PC-3 (cell line): Measurements from ENCODE around the gene PTH1R. TPM values are rescaled to one million over a fixed set of nuclear protein-coding genes. Genes with fewer than 3 reads are reported as not detected.

Experiments
- ATAC-seq: fragments of 200-7000 bp; cut with Tn5 transposase; 2 replicates; pipeline ENCODE4 v1.9.1; 2020; ENCODE audit warnings: mild to moderate bottlenecking, moderate library complexity
- BruUV-seq: library from RNA; stranded (reverse); fragments of 400-500 nt; replicated peaks from 2 replicates; lab custom pipeline; 2021; lab: Mats Ljungman, UMichigan
- CTCF ChIA-PET: fragments of 300-600 bp; sonication (Branson Sonifier 250); formaldehyde crosslinking; loops from one replicate; lab custom pipeline; 2022; ENCODE audit warnings: antibody characterized with exemption; lab: Charles Lee
- POLR2A ChIA-PET: fragments of 300-600 bp; sonication (Branson Sonifier 250); formaldehyde crosslinking; loops from one replicate; lab custom pipeline; 2022; ENCODE audit warnings: antibody characterized with exemption; ENCODE audit not compliant: unreplicated experiment; lab: Charles Lee
- DNase-seq: peaks from one replicate; pipeline ENCODE4 v3.0.0-alpha.2; 2015
- H2AFZ ChIP-seq: fragments of 300-600 bp; sonication (generic); 2 replicates; pipeline ENCODE4 v1.6.0; 2016; ENCODE audit warnings: antibody characterized with exemption, low read length
- H3F3A ChIP-seq: fragments of 300-600 bp; sonication (generic); one replicate; pipeline ENCODE4 v1.6.0; 2017; ENCODE audit warnings: antibody characterized with exemption, low read length, control low read depth, mild to moderate bottlenecking; ENCODE audit not compliant: unreplicated experiment
- H3K27ac ChIP-seq: fragments of 300-600 bp; sonication (generic); 2 replicates; pipeline ENCODE4 v1.5.1; 2016; ENCODE audit warnings: mild to moderate bottlenecking, low read length
- H3K27me3 ChIP-seq: fragments of 300-600 bp; sonication (generic); 2 replicates; pipeline ENCODE4 v1.6.1; 2016; ENCODE audit warnings: low read length, mixed read lengths
- H3K36me3 ChIP-seq: fragments of 300-600 bp; sonication (generic); 2 replicates; pipeline ENCODE4 v1.6.1; 2016; ENCODE audit warnings: low read depth, mixed run types, low read length, mixed read lengths
- H3K4me1 ChIP-seq: fragments of 300-600 bp; sonication (generic); 2 replicates; pipeline ENCODE4 v1.5.1; 2016; ENCODE audit warnings: low read length; ENCODE audit not compliant: insufficient read depth
- H3K4me2 ChIP-seq: fragments of 300-600 bp; sonication (generic); 2 replicates; pipeline ENCODE4 v1.6.0; 2016; ENCODE audit warnings: low read length
- H3K4me3 ChIP-seq: fragments of 300-600 bp; sonication (generic); 2 replicates; pipeline ENCODE4 v1.5.1; 2016; ENCODE audit warnings: mild to moderate bottlenecking, low read length, mixed read lengths
- H3K79me2 ChIP-seq: fragments of 300-600 bp; sonication (generic); 2 replicates; pipeline ENCODE4 v1.6.1; 2017; ENCODE audit warnings: low read length, mixed read lengths
- H3K9ac ChIP-seq: fragments of 300-600 bp; sonication (generic); 2 replicates; pipeline ENCODE4 v1.6.0; 2016; ENCODE audit warnings: mild to moderate bottlenecking, low read length
- H3K9me2 ChIP-seq: fragments of 300-600 bp; sonication (generic); replicated peaks from 2 replicates; pipeline ENCODE4 v1.6.1; 2016; ENCODE audit warnings: mixed run types, low read length, mixed read lengths
- H3K9me3 ChIP-seq: fragments of 300-600 bp; sonication (generic); 2 replicates; pipeline ENCODE4 v1.6.1; 2016; ENCODE audit warnings: low read length, mixed read lengths
- H4K20me1 ChIP-seq: fragments of 300-600 bp; sonication (generic); 2 replicates; pipeline ENCODE4 v1.6.1; 2016; ENCODE audit warnings: low read length, mixed read lengths
- CTCF ChIP-seq: fragments of 300-600 bp; sonication (generic); conservative IDR thresholded peaks from 2 replicates; pipeline ENCODE4 v1.5.1; 2017; ENCODE audit warnings: antibody characterized with exemption, low read depth, mild to moderate bottlenecking, low read length
- EZH2 ChIP-seq: fragments of 300-600 bp; sonication (generic); IDR thresholded peaks from one replicate; pipeline ENCODE4 v1.6.1; 2017; ENCODE audit warnings: antibody characterized with exemption, mild to moderate bottlenecking, low read length; ENCODE audit not compliant: unreplicated experiment
- EZH2phosphoT487 ChIP-seq: fragments of 300-600 bp; sonication (generic); IDR thresholded peaks from 2 replicates; pipeline ENCODE4 v1.6.1; 2018; ENCODE audit warnings: mild to moderate bottlenecking, antibody characterized with exemption, low read length, borderline replicate concordance
- intact Hi-C: fragments of 100-400 bp; cut with micrococcal nuclease; formaldehyde crosslinking; loops from 2 replicates; pipeline ENCODE4 v1.9.0; 2023
- total RNA-seq: library from RNA; depleted of rRNA; stranded (reverse); fragments of >200 nt; gene quantifications from 2 replicates; pipeline ENCODE4 v1.2.3, GENCODE V29; 2014; rRNA removed

The PTH1R gene
- total RNA-seq, 1 experiment from 2014 or later = not detected

- Histone ChIP-seq H3K27ac (no peak overlapping the region), H3F3A (no peaks in the 10 kb centered on the region), H3K79me2 (peaks cover 98% of the 10 kb centered on the region), H3K27me3 (no peaks in the 10 kb centered on the region), H4K20me1 (peaks cover 83% of the 10 kb centered on the region), H3K9me3 (no peaks in the 10 kb centered on the region), H2AFZ (no peak overlapping the region), H3K36me3 (0 out of 2 replicates have a peak, but pooled peaks cover 4% of the 10 kb centered on the region), H3K9me2 (no peaks in the 10 kb centered on the region), H3K4me3 (no peak overlapping the region), H3K4me1 (peaks cover 18% of the 10 kb centered on the region), H3K4me2 (no peak overlapping the region), H3K9ac (no peak overlapping the region)
- ATAC-seq = no peak
- no TSS peak for BruUV-seq
- intact Hi-C loops = no loop called here
- CTCF ChIA-PET = no interaction called here
- POLR2A ChIA-PET = no interaction called here
- DNase-seq = no peak
- TF ChIP-seq EZH2 (no peak), CTCF (no peak), EZH2phosphoT487 (no peak)
Observed at GRCh38 chr3:46952813-46953212, 75.3 kb downstream of the PTH1R start.

Other genes with a start within 250 kb of the PTH1R start
- 30.1 and 36.3 TPM in 2 replicates for gene ALS2CL, start 184.0 kb upstream of the PTH1R start, total RNA-seq
- gene TMIE, start 176.3 kb upstream of the PTH1R start, total RNA-seq = 0.52 and 0.66 TPM in 2 replicates
- gene PRSS50, start 159.9 kb upstream of the PTH1R start, total RNA-seq = not detected in 2 replicates
- gene MYL3, start 14.3 kb upstream of the PTH1R start, total RNA-seq = not detected in 2 replicates
- 44.2 and 67.8 TPM in 2 replicates for gene CCDC12, start 99.0 kb downstream of the PTH1R start, total RNA-seq
- gene NBEAL2, start 101.9 kb downstream of the PTH1R start, total RNA-seq = 50.7 and 77.2 TPM in 2 replicates